Placental pericyte (primary cell): ENCODE results near the gene SCML1. TPM values are rescaled to one million over a fixed set of nuclear protein-coding genes. Genes with fewer than 3 reads are reported as not detected.

Experiments
- total RNA-seq: library from RNA; depleted of rRNA; stranded (reverse); fragments of >200 nt; gene quantifications from 2 replicates; pipeline ENCODE4 v1.2.3, GENCODE V29; 2012

SCML1 gene
- 7.7 and 11.0 TPM in 2 replicates for total RNA-seq

GRCh38 chrX:17736856-17737709 is at the start of gene SCML1:
SCML1 (plus strand) TSS chrX:17737493; CDS start chrX:17744187, 6,694 bp downstream.

Other genes with a start within 250 kb of the SCML1 start
- under 0.01 TPM in 1 of 2 replicates, not detected in the other for gene RAI2, start 123.8 kb downstream of the SCML1 start, total RNA-seq